KMS-11 (cell line): ENCODE results near the gene GALNT2.

Experiments used
- H2AFZ ChIP-seq: fragments of 200-600 bp; sonication (generic); 2 replicates; pipeline ENCODE4 v1.6.1; 2016; ENCODE audit warnings: antibody characterized with exemption, mixed run types, low read depth
- H3K27ac ChIP-seq: fragments of 200-600 bp; sonication (generic); 2 replicates; pipeline ENCODE4 v1.6.1; 2016; ENCODE audit warnings: mild to moderate bottlenecking, mixed run types
- H3K27me3 ChIP-seq: fragments of 200-600 bp; sonication (generic); 2 replicates; pipeline ENCODE4 v1.6.1; 2017; ENCODE audit warnings: mild to moderate bottlenecking, low read depth, mixed run types, moderate library complexity; ENCODE audit not compliant: insufficient read depth
- H3K36me3 ChIP-seq: fragments of 200-600 bp; sonication (generic); 2 replicates; pipeline ENCODE4 v1.6.1; 2017; ENCODE audit warnings: mild to moderate bottlenecking, mixed run types; ENCODE audit not compliant: insufficient read depth
- H3K4me1 ChIP-seq: fragments of 200-600 bp; sonication (generic); 2 replicates; pipeline ENCODE4 v1.6.1; 2016; ENCODE audit warnings: mild to moderate bottlenecking, low read depth, mixed run types; ENCODE audit not compliant: poor library complexity, severe bottlenecking
- H3K4me2 ChIP-seq: fragments of 200-600 bp; sonication (generic); 2 replicates; pipeline ENCODE4 v1.7.0; 2016; ENCODE audit warnings: mild to moderate bottlenecking, mixed run types
- H3K4me3 ChIP-seq: fragments of 200-600 bp; sonication (generic); IDR thresholded peaks from 2 replicates; pipeline ENCODE4 v1.6.1; 2017; ENCODE audit warnings: low read depth, low read length, mixed read lengths; ENCODE audit not compliant: insufficient read depth
- H3K79me2 ChIP-seq: fragments of 200-600 bp; sonication (generic); 2 replicates; pipeline ENCODE4 v1.6.1; 2016; ENCODE audit warnings: low read depth, mixed run types; ENCODE audit not compliant: insufficient read depth
- H3K9ac ChIP-seq: fragments of 200-600 bp; sonication (generic); 2 replicates; pipeline ENCODE4 v1.6.1; 2016; ENCODE audit warnings: mild to moderate bottlenecking, mixed run types
- H4K20me1 ChIP-seq: fragments of 200-600 bp; sonication (generic); 2 replicates; pipeline ENCODE4 v1.6.1; 2016; ENCODE audit warnings: mild to moderate bottlenecking, mixed run types; ENCODE audit not compliant: insufficient read depth
- TF ChIP-seq, protein P1 (sequence below): fragments of 200-600 bp; sonication (generic); conservative IDR thresholded peaks from 2 replicates; pipeline ENCODE4 v1.6.1; 2017; ENCODE audit warnings: low read depth, mild to moderate bottlenecking, antibody characterized with exemption, low read length, moderate library complexity, mixed read lengths

The GALNT2 gene

GRCh38 chr1:230052018-230052417 lies 15.0 kb upstream of the GALNT2 start:
- TF ChIP-seq, protein P1, sequence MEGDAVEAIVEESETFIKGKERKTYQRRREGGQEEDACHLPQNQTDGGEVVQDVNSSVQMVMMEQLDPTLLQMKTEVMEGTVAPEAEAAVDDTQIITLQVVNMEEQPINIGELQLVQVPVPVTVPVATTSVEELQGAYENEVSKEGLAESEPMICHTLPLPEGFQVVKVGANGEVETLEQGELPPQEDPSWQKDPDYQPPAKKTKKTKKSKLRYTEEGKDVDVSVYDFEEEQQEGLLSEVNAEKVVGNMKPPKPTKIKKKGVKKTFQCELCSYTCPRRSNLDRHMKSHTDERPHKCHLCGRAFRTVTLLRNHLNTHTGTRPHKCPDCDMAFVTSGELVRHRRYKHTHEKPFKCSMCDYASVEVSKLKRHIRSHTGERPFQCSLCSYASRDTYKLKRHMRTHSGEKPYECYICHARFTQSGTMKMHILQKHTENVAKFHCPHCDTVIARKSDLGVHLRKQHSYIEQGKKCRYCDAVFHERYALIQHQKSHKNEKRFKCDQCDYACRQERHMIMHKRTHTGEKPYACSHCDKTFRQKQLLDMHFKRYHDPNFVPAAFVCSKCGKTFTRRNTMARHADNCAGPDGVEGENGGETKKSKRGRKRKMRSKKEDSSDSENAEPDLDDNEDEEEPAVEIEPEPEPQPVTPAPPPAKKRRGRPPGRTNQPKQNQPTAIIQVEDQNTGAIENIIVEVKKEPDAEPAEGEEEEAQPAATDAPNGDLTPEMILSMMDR: no peak
- Histone ChIP-seq H3K27ac (no peak overlapping the region), H3K79me2 (no peaks in the 10 kb centered on the region), H3K9ac (no peak overlapping the region), H4K20me1 (no peaks in the 10 kb centered on the region), H3K4me3 (no peak overlapping the region), H3K4me2 (no peak overlapping the region), H3K4me1 (no peaks in the 10 kb centered on the region), H2AFZ (no peak overlapping the region), H3K36me3 (no peaks in the 10 kb centered on the region), H3K27me3 (no peaks in the 10 kb centered on the region)

GRCh38 chr1:230052665-230053064 lies 14.4 kb upstream of the GALNT2 start:
- no peak overlapping the region for H3K4me3 ChIP-seq

GRCh38 chr1:230054092-230054749 lies 12.8 kb upstream of the GALNT2 start:
- H3K4me1 ChIP-seq: no peaks in the 10 kb centered on the region
- H3K27me3 ChIP-seq: no peaks in the 10 kb centered on the region
- H2AFZ ChIP-seq: no peak overlapping the region
- no peak overlapping the region for H3K4me2 ChIP-seq
- TF ChIP-seq, protein P1: no peak
- no peaks in the 10 kb centered on the region for H3K36me3 ChIP-seq
- no peak overlapping the region for H3K9ac ChIP-seq
- H3K27ac ChIP-seq: no peak overlapping the region
- no peaks in the 10 kb centered on the region for H4K20me1 ChIP-seq
- no peak overlapping the region for H3K4me3 ChIP-seq
- H3K79me2 ChIP-seq: no peaks in the 10 kb centered on the region

More at GRCh38 chr1:230052665-230053064, 14.4 kb upstream of the GALNT2 start:
- Histone ChIP-seq H3K36me3 (no peaks in the 10 kb centered on the region), H3K4me1 (no peaks in the 10 kb centered on the region), H3K79me2 (no peaks in the 10 kb centered on the region), H3K4me2 (no peak overlapping the region), H3K9ac (no peak overlapping the region), H4K20me1 (no peaks in the 10 kb centered on the region), H2AFZ (no peak overlapping the region), H3K27ac (no peak overlapping the region), H3K27me3 (no peaks in the 10 kb centered on the region)
- TF ChIP-seq, protein P1: no peak

GRCh38 chr1:230056098-230056497 lies 10.9 kb upstream of the GALNT2 start:
- Histone ChIP-seq H3K79me2 (no peaks in the 10 kb centered on the region), H3K4me1 (no peaks in the 10 kb centered on the region), H4K20me1 (no peaks in the 10 kb centered on the region), H3K27me3 (no peaks in the 10 kb centered on the region), H3K9ac (no peak overlapping the region), H3K27ac (no peak overlapping the region), H3K36me3 (no peaks in the 10 kb centered on the region), H3K4me3 (no peak overlapping the region), H2AFZ (no peak overlapping the region), H3K4me2 (no peak overlapping the region)
- TF ChIP-seq, protein P1: no peak
